K562 (cell line): ENCODE measurements around the gene RTN4. TPM values are rescaled to one million over a fixed set of nuclear protein-coding genes. Genes with fewer than 3 reads are reported as not detected.

Experiments
- ATF2 ChIP-seq: sonication (generic); formaldehyde crosslinking; IDR thresholded peaks from 2 replicates; pipeline ENCODE4 v1.8.1; 2022; ENCODE audit warnings: missing genetic modification reagents
- BDP1 ChIP-seq: IDR thresholded peaks from 3 replicates; pipeline ENCODE4 v1.6.1; 2011; ENCODE audit not compliant: insufficient read length, insufficient read depth
- ELF1 ChIP-seq: fragments of 200-800 bp; sonication (Bioruptor generic); IDR thresholded peaks from 2 replicates; pipeline ENCODE4 v1.6.1; 2016; ENCODE audit warnings: missing genetic modification characterization, missing compliant biosample characterization
- ETS2 ChIP-seq: IDR thresholded peaks from 2 replicates; pipeline ENCODE4 v1.6.1; 2016; ENCODE audit warnings: borderline replicate concordance, missing genetic modification characterization, mild to moderate bottlenecking, moderate library complexity, missing compliant biosample characterization; ENCODE audit not compliant: poor library complexity, severe bottlenecking
- HDAC8 ChIP-seq: fragments of 450-650 bp; IDR thresholded peaks from 2 replicates; pipeline ENCODE4 v1.6.1; 2016; ENCODE audit warnings: mild to moderate bottlenecking, missing genetic modification characterization, moderate library complexity, missing compliant biosample characterization
- IFI16 ChIP-seq: fragments of 250-450 bp; sonication (Bioruptor Pico); IDR thresholded peaks from 2 replicates; pipeline ENCODE4 v2.1.2; 2022; ENCODE audit warnings: mild to moderate bottlenecking, inconsistent platforms
- KDM4B ChIP-seq, 2 experiments: fragments of 450-650 bp in 1 of 2; sonication (generic) in 1 of 2; IDR thresholded peaks; 2 replicates each; pipeline ENCODE4 v1.6.1; 2016 to 2017; ENCODE audit warnings: borderline replicate concordance in 2 of 2, antibody characterized with exemption in 1 of 2, low read depth in 1 of 2, mild to moderate bottlenecking in 1 of 2
- MBD2 ChIP-seq: sonication (generic); IDR thresholded peaks from 2 replicates; pipeline ENCODE4 v1.6.1; 2016; ENCODE audit warnings: low read depth, borderline replicate concordance
- MCM3 ChIP-seq: fragments of 450-650 bp; IDR thresholded peaks from 2 replicates; pipeline ENCODE4 v1.6.1; 2016
- NR1H2 ChIP-seq: sonication (generic); formaldehyde crosslinking; IDR thresholded peaks from 2 replicates; pipeline ENCODE4 v1.4.0; 2020; ENCODE audit warnings: mild to moderate bottlenecking, missing genetic modification reagents
- PPARD ChIP-seq: fragments of 250-450 bp; sonication (Bioruptor Pico); IDR thresholded peaks from 2 replicates; pipeline ENCODE4 v1.8.0; 2022; ENCODE audit warnings: inconsistent platforms, mild to moderate bottlenecking, moderate library complexity
- RBFOX2 ChIP-seq: fragments of 200-400 bp; formaldehyde crosslinking; IDR thresholded peaks from 2 replicates; pipeline ENCODE4 v1.6.1; 2017; ENCODE audit warnings: low read depth, mild to moderate bottlenecking, low read length, moderate library complexity
- RBM15 ChIP-seq: fragments of 200-400 bp; formaldehyde crosslinking; IDR thresholded peaks from 2 replicates; pipeline ENCODE4 v1.6.1; 2018; ENCODE audit warnings: mild to moderate bottlenecking, low read length, moderate library complexity; ENCODE audit not compliant: insufficient read depth
- RFX5 ChIP-seq: IDR thresholded peaks from 2 replicates; pipeline ENCODE4 v1.6.1; 2011; ENCODE audit warnings: low read depth, mild to moderate bottlenecking, improper control_type of control experiment, low read length
- RREB1 ChIP-seq: fragments of 250-450 bp; sonication (Bioruptor Pico); IDR thresholded peaks from 2 replicates; pipeline ENCODE4 v1.4.0; 2020
- SMAD3 ChIP-seq: fragments of 450-650 bp; formaldehyde crosslinking; conservative IDR thresholded peaks from 2 replicates; pipeline ENCODE4 v1.4.0; 2020; ENCODE audit warnings: mild to moderate bottlenecking
- SRSF9 ChIP-seq: fragments of 200-400 bp; formaldehyde crosslinking; IDR thresholded peaks from 2 replicates; pipeline ENCODE4 v1.6.1; 2017; ENCODE audit warnings: low read depth, low read length, borderline replicate concordance
- TAF9B ChIP-seq: fragments of 450-650 bp; IDR thresholded peaks from 2 replicates; pipeline ENCODE4 v1.6.1; 2018; ENCODE audit warnings: mild to moderate bottlenecking; ENCODE audit not compliant: partially characterized antibody
- XRCC5 ChIP-seq: fragments of 200-400 bp; formaldehyde crosslinking; IDR thresholded peaks from 2 replicates; pipeline ENCODE4 v1.6.1; 2017; ENCODE audit warnings: low read depth, mild to moderate bottlenecking, low read length
- ZNF239 ChIP-seq: fragments of 250-450 bp; sonication (Bioruptor Pico); IDR thresholded peaks from 2 replicates; pipeline ENCODE4 v1.4.0; 2020; ENCODE audit warnings: mild to moderate bottlenecking
- ZNF511 ChIP-seq: sonication (generic); formaldehyde crosslinking; IDR thresholded peaks from 2 replicates; pipeline ENCODE4 v1.8.0; 2022; ENCODE audit warnings: mild to moderate bottlenecking, missing genetic modification reagents
- ZNF785 ChIP-seq: fragments of 250-450 bp; sonication (Bioruptor Pico); IDR thresholded peaks from 2 replicates; pipeline ENCODE4 v1.4.0; 2020; ENCODE audit warnings: mild to moderate bottlenecking
- polyA plus RNA-seq, 8 experiments: library from polyadenylated mRNA; depleted of rRNA in 4 of 8; stranded (reverse) in 5 of 8; unstranded in 3 of 8; fragments of >200 nt; fragmentation: Nextera tagmentation in 2 of 8; fragmentation: Illumina TruSeq in 1 of 8; extraction: Ambion mirVana in 2 of 8; extraction: Trizol in 1 of 8; gene quantifications; 2 replicates each; pipeline versions ENCODE4 v1.2.1 to v1.2.3, GENCODE V29; 2011 to 2014; ENCODE audit warnings: inconsistent platforms in 1 of 8, missing spikeins in 1 of 8
- total RNA-seq, 7 experiments: library from RNA; depleted of rRNA in 6 of 7; stranded (reverse); fragments of >200 nt in 6 of 7; fragmentation: Illumina TruSeq in 2 of 7; extraction: Trizol in 2 of 7; gene quantifications; 2 replicates each; pipeline versions ENCODE4 v1.2.1 to v1.2.3, GENCODE V29; 2011 to 2021; ENCODE audit warnings: low replicate concordance in 1 of 7

Gene RTN4
- total and polyA plus RNA-seq, 9 of the 15 experiments (the other 6 are each of a cell fraction or from before 2014, with no cell fraction given) = 73.0 to 248 (median 116) TPM

GRCh38 chr2:55049043-55049820 is 1.0 kb downstream of the RTN4 start (continued):
- TF ChIP-seq ZNF511 (CRISPR knock-in tag) (peak; percentile 34; the same call in 1 of the 2 replicates), RREB1 (no peak), ETS2 (tag) (no peak), PPARD (CRISPR knock-in tag) (no peak), ZNF785 (no peak), HDAC8 (tag) (no peak), SRSF9 (no peak), IFI16 (no peak), BDP1 (no peak), MCM3 (no peak), ATF2 (CRISPR knock-in tag) (no peak), MBD2 (no peak; the same call in 1 of the 2 replicates), RBFOX2 (peak; percentile 82), RBM15 (no peak), XRCC5 (no peak; the same call in 1 of the 2 replicates), TAF9B (peak; percentile 48), ZNF239 (CRISPR knock-in tag) (peak; percentile 79), KDM4B (IDR thresholded peaks at IDR 0.05; ENCODE audit: borderline replicate concordance in 2 of 2, low read depth in 1 of 2) (no peak), RFX5 (no peak), ELF1 (tag) (no peak), NR1H2 (CRISPR knock-in tag) (0 out of 2 replicates have a peak, but pooled peaks have one; percentile 82), SMAD3 (CRISPR knock-in tag) (no peak)
